NCI-H146 (cell line): ENCODE results near the gene STH.
"Not testable (repeated sequence)": the region's sequence is repeated elsewhere in the genome, so short reads cannot be mapped to it uniquely, and the experiment has no call there.

Experiments used
- DNase-seq: peaks from one replicate; lab custom pipeline; 2025; lab: John Stamatoyannopoulos, UW

The STH gene

DNA sequence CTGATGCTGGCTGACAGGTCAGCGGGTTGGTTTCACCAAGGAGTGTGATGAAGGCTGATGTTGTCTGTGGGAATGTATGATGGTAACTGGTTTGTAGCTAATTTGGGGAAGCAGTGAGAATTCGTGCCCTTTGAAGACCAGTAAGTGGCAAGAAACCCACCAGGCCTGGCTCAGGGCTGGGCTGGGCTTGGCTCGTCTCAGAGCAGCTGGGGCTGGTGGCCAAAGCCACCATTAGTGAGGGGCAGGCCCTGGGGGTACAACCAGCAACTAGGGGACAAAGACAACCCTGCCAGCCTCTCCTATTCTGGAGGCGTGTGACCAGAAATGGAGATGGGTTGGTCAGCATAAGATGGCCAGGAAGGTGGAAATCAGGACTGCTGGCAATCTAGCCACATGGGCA, 13.0 kb upstream of the STH start:
- DNase-seq, result no peak

GRCh38 chr17:45987706-45988105, 11.3 kb upstream of the STH start:
- no peak for DNase-seq

GRCh38 chr17:45989759-45990158, 9.3 kb upstream of the STH start:
- no peak for DNase-seq

DNA sequence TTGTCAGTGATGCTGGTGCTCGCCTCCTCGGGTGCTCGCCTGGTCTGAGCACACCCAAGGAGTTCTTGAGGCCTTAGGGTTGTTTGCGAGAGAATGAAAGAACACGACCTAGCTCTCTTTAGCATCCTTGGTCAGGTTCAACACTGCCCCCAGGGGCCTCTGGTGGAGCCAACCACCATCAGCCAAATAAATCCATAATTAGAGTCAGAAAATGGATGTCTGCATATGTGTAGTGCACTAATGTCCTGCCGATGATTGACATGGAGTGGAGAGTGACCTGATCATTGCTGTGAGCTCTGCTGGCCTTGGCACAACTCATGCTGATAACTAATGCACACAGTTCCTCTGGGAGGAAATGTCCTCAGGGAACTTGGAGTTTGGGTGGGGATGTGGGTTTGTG, 8.2 kb upstream of the STH start:
- DNase-seq, result no peak

DNA sequence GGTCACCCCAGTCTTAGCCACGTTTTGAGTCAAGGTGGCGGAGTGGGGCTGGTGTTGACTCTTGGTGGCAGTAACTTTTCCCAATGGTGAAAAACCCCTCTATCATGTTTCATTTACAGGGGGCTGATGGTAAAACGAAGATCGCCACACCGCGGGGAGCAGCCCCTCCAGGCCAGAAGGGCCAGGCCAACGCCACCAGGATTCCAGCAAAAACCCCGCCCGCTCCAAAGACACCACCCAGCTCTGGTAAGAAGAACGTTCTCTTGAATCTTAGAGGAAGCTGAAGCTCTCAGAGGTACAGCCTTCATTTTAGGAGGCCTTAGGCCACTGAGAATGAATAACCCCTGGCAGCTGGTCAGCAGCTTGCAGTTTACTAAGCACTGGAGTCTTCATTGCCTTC, 7.7 kb upstream of the STH start:
- no peak for DNase-seq

GRCh38 chr17:45992175-45992574, 6.9 kb upstream of the STH start:
- DNase-seq, result no peak

- no peak for DNase-seq
Measured at GRCh38 chr17:45992904-45993303, 6.1 kb upstream of the STH start.

DNA sequence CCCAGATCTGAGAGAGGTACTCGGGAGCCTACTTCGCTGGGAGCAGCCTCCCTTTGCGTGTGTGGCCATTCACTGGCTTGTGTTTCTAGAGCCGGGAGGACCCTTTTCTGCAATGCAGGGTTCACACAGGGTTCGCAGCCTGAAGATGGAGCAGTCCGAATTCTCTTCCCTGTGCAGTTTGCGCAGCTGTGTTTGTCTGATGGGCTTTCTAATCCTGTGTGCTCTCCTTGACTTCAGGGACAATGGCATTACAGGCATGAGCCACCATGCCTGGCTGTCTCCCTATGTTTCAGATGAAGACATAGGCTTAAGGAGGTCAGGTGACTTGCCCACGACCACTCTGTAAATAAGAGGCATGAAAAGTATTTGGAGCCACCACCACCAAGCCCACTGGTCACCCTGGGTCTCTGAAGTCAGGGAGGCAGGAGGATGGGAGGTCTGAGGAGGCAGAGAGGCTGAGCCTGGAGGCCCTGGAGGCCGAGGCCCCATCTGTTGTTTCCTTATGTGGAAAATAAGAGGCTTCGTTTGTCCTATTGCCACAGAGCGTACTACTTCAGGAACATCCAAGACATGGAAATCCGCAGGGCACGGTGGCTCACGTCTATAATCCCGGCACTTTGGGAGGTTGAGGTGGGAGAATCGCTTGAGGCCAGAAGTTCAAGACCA, 5.0 kb upstream of the STH start:
- peak; percentile 28 for DNase-seq

GRCh38 chr17:45994987-45995386, 4.1 kb upstream of the STH start:
- DNase-seq, result no peak

DNA sequence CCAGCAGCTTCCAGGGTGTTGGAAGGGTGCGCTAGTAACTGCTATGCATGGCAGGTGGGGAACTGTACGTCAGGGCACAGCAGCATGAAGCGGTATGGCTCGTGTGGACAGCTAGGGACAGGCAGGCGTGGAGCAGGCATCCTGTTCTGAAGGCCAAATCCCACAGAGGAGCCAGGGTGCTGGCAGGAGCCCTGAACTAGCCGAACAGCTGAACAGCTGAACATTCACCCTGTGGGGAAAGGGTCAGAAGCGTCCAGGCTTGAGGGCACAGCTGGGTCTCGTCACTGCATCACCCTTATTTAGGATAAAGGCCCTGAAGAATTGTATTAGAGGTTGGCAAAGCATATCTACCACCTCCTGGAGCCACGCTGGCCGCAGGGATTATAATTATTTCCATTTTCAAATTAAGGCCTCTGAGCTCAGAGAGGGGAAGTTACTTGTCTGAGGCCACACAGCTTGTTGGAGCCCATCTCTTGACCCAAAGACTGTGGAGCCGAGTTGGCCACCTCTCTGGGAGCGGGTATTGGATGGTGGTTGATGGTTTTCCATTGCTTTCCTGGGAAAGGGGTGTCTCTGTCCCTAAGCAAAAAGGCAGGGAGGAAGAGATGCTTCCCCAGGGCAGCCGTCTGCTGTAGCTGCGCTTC, 3.3 kb upstream of the STH start:
- DNase-seq, result no peak

- no peak for DNase-seq
Measured at GRCh38 chr17:45996282-45996937, 2.6 kb upstream of the STH start.

DNA sequence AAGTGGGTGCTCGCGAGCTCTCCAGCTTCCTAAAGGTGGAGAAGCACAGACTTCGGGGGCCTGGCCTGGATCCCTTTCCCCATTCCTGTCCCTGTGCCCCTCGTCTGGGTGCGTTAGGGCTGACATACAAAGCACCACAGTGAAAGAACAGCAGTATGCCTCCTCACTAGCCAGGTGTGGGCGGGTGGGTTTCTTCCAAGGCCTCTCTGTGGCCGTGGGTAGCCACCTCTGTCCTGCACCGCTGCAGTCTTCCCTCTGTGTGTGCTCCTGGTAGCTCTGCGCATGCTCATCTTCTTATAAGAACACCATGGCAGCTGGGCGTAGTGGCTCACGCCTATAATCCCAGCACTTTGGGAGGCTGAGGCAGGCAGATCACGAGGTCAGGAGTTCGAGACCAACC, 1.9 kb upstream of the STH start:
- no peak for DNase-seq

DNA sequence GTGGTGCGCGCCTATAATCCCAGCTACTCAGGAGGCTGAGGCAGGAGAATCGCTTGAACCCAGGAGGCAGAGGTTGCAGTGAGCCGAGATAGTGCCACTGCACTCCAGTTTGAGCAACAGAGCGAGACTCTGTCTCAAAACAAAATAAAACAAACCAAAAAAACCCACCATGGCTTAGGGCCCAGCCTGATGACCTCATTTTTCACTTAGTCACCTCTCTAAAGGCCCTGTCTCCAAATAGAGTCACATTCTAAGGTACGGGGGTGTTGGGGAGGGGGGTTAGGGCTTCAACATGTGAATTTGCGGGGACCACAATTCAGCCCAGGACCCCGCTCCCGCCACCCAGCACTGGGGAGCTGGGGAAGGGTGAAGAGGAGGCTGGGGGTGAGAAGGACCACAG, 1.4 kb upstream of the STH start:
- DNase-seq, result no peak

GRCh38 chr17:45999900-46000290, 845 bp downstream of the STH start:
- no peak for DNase-seq

DNA sequence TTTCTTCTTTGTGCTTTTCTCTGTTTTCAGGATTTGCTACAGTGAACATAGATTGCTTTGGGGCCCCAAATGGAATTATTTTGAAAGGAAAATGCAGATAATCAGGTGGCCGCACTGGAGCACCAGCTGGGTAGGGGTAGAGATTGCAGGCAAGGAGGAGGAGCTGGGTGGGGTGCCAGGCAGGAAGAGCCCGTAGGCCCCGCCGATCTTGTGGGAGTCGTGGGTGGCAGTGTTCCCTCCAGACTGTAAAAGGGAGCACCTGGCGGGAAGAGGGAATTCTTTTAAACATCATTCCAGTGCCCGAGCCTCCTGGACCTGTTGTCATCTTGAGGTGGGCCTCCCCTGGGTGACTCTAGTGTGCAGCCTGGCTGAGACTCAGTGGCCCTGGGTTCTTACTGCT, 1.2 kb downstream of the STH start:
- DNase-seq, result no peak

GRCh38 chr17:46000757-46001156, 1.7 kb downstream of the STH start:
- no peak for DNase-seq

GRCh38 chr17:46001390-46002310, 2.6 kb downstream of the STH start:
- no peak for DNase-seq

GRCh38 chr17:46002311-46002972, 3.4 kb downstream of the STH start:
- peak; percentile 58 for DNase-seq

DNA sequence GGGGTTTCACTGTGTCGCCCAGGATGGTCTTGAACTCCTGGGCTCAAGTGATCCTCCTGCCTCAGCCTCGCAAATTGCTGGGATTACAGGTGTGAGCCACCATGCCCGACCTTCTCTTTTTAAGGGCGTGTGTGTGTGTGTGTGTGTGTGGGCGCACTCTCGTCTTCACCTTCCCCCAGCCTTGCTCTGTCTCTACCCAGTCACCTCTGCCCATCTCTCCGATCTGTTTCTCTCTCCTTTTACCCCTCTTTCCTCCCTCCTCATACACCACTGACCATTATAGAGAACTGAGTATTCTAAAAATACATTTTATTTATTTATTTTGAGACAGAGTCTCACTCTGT, 3.9 kb downstream of the STH start:
- no peak for DNase-seq

- no peak for DNase-seq
Measured at GRCh38 chr17:46003907-46004748, 5.1 kb downstream of the STH start.

GRCh38 chr17:46006082-46006481, 7.0 kb downstream of the STH start:
- not testable (repeated sequence) for DNase-seq
